Measurements from ENCODE around the gene PPFIA4.
A peak's percentile ranks its signal among the peaks of the same experiment; 100 is the strongest.

DNA sequence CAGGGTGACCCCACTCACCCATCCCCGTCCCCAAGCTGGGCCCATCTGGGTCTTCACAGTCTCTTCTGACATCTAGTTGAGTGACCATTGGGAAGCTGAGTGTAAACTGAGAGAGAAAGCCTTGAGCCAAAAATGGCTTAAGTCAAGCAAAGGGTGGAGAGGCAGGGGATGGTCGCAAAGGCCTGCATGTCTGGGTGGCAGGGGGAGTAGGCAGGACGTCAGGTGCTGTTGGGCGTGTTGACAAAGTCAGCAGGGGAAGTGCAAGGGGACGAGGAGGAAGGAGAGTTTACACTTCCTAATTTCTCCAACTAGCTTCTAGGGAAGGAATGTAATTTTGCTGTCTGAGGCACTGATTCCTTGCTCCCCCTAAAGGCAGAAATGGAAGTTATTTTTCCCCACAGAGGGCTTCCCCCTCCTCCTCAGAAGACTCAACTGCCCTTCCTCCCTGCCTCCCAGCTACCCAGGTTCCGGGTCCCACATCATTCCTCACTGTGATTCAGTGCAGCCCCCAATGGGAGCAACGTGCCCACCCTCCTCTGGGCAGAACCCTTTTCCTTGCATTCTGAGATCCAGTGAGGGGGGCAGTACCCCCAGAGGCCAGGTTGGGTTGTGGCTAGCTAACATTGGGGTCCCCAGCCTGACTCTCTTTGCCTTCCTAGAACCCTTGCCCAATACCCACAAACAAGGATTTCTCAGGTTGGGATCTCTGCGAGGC lies 100.0 kb downstream of the PPFIA4 start:
- TF ChIP-seq, protein P1, sequence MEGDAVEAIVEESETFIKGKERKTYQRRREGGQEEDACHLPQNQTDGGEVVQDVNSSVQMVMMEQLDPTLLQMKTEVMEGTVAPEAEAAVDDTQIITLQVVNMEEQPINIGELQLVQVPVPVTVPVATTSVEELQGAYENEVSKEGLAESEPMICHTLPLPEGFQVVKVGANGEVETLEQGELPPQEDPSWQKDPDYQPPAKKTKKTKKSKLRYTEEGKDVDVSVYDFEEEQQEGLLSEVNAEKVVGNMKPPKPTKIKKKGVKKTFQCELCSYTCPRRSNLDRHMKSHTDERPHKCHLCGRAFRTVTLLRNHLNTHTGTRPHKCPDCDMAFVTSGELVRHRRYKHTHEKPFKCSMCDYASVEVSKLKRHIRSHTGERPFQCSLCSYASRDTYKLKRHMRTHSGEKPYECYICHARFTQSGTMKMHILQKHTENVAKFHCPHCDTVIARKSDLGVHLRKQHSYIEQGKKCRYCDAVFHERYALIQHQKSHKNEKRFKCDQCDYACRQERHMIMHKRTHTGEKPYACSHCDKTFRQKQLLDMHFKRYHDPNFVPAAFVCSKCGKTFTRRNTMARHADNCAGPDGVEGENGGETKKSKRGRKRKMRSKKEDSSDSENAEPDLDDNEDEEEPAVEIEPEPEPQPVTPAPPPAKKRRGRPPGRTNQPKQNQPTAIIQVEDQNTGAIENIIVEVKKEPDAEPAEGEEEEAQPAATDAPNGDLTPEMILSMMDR (conservative IDR thresholded peaks at IDR 0.05 in 1 of 2, IDR thresholded peaks at IDR 0.05 in 1 of 2; ENCODE audit: extremely low read depth in 1 of 2, insufficient read depth in 1 of 2, low read depth in 1 of 2, low read length in 2 of 2) = peak; percentile 38 to 59
- TF ChIP-seq EZH2 (IDR thresholded peaks at IDR 0.05; ENCODE audit: borderline replicate concordance, low read length) = no peak

Data from mammary epithelial cell (primary cell).